ENCODE measurements around the gene SLC22A1.
"Not testable (repeated sequence)": the region's sequence is repeated elsewhere in the genome, so short reads cannot be mapped to it uniquely, and the experiment has no call there.

Gene SLC22A1

DNA sequence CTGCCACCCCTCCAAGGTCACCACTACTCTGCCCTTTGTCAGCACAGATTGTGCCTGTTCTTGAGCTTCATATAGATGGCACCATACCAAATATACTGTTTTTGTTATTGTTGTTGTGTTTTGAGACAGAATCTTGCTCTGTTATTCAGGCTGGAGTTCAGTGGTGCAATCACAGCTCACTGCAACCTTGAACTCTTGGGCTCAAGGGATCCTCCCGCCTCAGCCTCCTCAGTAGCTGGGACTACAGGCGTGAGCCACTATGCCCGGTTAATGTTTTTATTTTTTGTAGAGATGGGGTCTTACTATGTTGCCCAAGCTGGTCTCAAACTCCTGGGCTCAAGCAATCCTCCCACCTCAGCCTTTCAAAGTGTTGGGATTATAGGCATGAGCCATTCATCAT, 18.9 kb downstream of the SLC22A1 start:
- not testable (repeated sequence) for DNase-seq

DNA sequence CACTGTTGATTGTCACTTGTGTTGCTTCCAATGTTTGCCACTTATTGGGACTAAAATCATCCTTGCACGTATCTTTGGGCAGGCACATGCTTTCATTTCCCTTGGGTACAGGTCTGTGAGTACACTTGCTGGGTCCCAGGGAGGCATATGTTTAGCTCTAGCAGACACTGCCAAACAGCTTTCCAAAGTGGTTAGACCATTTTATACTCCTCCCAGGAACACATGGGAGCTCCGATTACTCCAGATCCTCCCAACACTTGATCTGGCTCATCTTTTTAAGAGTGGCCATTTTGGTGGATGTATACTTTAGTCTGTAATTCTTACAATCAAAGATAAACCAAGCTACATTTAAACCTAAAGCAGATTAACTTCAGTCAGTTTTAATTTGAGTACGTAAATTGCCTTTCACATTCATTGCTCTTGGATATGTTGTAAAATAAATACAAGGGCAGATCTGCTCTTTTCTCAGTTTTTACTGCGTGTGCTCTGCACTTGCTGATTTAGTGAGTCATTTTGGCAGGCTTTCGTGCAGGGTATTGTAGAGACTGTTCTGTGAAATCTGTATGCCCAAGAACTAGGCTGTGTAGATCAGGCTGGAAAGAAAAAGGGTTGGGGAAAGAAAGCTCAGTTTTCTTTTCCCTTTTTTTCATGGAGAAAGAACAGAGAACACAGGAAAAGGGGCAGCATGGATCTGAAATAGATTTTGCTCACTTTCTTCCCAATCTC, 19.5 kb downstream of the SLC22A1 start:
- no peak for DNase-seq

DNA sequence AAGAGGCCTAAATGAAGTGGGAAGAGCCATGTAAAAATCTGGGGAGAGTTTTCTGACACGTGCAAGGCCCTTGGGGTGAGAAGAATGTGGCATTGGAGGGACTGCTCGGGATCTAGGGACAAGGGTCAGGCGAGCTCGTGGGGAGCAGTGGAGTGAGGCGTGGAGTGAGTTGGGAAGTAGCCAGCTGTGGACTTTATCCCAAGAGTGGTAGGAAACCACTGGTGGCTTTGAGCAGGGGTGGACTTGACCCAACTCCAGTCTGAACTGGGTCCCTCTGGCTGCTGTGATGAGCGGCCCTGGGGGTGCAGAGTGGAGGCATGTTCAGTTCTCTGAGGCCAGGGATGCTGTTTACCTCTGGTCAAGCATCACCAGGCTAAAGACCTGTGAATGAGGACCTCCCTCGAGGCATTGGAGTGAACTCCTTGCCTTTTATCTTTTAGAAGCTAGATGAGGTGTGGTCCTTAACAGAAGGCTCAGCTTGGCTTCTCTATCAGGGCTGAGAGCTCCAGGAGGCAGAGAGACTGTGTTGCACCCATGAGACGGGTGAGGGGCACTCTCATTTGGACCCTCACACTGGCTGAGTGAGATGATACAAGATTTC, 20.6 kb downstream of the SLC22A1 start:
- DNase-seq, result no peak

DNA sequence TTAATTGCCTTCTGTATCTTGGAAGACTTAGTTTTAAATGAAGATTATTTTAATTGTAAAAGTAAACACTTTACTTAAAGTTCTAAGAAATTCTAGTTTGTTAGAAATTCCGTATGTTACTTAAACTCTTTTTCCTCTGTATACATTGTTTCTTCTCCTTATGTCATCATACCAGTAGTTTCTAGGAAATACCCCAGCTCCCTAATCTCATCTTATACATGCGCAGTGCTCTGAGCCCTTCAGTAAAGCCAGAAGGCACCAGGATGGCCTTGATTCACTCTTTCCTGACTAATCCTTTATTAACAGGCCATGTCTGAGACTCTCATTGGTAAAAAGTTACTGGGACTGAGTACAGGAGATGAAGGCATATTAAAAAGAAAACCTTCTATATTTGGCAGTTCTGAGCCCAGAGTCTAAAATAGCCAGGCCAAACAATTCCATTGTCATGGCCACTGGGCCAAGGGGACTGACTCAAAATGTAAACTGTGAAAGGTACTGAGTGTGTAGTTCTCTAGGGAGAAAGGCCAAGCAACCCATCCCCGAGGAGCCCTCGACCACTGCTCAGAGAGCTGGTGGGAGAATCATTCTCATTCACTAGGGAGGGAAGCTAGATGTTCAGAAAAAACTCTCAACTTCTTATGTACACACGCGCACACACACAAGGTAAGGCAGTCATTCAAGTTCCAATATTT, 25.0 kb downstream of the SLC22A1 start:
- no peak for DNase-seq

DNA sequence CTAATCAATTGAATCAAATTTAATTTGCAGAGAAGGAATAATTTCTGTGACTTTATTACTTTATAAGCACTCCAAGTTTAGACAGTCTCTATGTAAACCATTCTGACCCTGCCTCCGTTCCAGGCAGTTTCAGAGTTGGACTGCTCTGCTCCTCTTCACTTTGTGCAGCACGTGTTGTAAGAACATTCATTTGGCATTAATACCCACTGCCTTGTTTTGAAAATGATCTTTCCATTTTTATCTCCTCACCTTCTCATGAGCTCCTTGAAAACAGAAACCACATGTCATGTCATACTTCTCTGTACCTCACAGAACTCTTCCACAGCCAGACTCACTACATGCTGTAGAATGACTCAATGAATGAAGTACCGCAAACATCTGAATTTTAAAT, 25.5 kb downstream of the SLC22A1 start:
- no peak for DNase-seq

GRCh38 chr6:160154471-160154870, 32.9 kb downstream of the SLC22A1 start:
- DNase-seq, result no peak

GRCh38 chr6:160156842-160157241, 35.2 kb downstream of the SLC22A1 start:
- no peak for DNase-seq

GRCh38 chr6:160160450-160160849, 38.8 kb downstream of the SLC22A1 start:
- no peak for DNase-seq

GRCh38 chr6:160160929-160161646, 39.5 kb downstream of the SLC22A1 start:
- DNase-seq, result no peak

GRCh38 chr6:160161647-160161986, 40.0 kb downstream of the SLC22A1 start:
- no peak for DNase-seq

GRCh38 chr6:160162030-160162566, 40.5 kb downstream of the SLC22A1 start:
- no peak for DNase-seq

- DNase-seq, result no peak
Measured at GRCh38 chr6:160163425-160163824, 41.8 kb downstream of the SLC22A1 start.

DNA sequence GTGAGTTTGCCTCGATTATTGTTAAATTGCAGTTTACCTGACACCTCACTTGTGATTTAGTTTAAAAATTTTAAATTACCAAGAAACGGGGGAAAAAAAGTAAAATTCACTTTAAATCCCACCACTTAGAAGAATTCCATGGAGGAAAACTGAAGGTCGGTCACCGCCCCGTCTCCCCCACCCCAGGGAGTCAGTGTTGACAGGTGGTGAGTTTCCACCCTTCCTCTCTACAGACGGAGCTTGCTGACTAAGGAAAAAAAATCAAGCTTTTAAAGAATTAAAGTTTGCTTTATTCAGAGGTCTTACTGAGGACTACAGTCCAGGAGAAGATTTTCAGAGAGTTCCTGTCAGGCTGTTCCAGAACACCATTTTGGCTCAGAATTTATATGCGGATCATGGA, 42.3 kb downstream of the SLC22A1 start:
- DNase-seq, result no peak

DNA sequence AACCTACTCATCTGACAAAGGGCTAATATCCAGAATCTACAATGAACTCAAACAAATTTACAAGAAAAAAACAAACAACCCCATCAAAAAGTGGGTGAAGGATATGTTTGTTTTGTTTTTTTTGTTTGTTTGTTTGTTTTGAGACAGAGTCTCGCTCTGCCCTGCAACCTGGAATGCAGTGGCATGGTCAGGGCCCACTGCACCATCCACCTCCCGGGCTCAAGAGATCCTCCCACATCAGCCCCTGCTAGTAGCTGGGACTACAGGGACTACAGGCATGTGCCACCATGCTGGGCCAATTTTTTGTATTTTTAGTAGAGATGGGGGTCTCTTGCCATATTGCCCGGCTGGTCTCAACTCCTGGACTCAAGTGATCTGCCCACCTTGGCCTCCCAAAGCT, 44.3 kb downstream of the SLC22A1 start:
- DNase-seq, result not testable (repeated sequence)

DNA sequence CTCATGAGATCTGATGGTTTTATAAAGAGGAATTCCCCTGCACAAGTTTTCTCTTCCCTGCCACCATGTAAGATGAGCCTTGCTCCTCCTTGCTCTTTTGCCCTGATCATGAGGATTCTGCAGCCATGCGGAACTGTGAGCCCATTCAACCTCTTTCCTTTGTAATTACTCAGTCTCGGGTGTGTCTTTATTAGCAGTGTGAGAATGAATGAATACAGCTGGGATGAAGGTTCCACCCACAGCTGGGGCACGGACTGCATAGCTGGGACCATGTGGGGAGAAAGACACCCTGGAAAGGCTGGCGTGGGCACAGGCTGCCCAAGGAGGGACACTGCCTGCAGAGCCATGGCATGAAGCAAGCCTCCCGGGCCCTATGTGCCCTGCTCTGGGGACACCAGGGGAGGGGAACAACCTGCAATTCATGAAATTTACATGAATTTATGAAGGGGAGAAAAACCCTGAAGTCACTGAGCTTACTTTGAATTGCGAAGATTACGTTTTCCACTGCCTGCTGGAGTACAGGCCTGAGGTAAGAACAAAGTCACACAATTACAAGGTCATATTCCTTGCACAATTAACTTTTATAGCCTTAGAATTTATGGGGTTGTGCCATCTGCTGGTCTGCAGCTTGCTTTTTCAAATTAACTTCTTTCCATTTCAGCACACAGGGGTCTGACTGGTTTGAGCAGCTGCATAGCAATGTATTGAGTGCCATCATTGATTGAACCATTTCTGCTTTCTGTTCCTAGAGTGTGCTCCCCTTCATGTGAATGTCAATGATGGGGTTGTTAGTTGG, 46.2 kb downstream of the SLC22A1 start:
- no peak for DNase-seq

DNA sequence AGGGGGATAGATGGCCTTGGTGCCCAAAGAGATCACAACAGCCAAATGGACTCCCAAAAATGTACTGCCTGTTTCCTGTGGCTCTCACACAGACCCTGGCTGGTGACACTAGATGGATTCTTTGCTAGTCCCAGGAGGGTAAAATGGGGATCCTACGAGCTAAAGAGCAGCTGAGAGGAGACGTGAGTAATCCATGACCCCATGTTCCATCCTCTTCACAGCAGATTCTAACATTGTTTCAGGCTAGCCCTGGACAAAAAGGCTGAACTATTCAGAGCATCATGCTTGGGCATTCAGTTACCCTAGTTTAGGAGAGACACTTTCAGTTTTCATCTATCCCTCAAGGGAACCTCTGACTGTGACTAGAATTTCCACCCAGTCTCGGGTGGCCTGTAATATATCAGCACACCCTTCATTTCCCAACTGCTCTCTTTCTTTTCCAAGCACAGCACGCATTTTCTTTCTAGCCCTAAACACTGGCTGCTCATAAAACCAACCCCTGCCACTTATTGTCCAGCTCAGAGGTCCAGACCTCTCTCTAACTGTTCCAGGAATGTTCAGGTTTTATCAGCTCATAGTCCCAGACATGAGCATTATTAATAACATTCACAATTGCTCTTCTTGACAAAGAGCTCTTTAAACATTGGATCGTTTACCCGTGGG, 48.5 kb downstream of the SLC22A1 start:
- no peak for DNase-seq

- no peak for DNase-seq
Measured at GRCh38 chr6:160172704-160173103, 51.1 kb downstream of the SLC22A1 start.

DNA sequence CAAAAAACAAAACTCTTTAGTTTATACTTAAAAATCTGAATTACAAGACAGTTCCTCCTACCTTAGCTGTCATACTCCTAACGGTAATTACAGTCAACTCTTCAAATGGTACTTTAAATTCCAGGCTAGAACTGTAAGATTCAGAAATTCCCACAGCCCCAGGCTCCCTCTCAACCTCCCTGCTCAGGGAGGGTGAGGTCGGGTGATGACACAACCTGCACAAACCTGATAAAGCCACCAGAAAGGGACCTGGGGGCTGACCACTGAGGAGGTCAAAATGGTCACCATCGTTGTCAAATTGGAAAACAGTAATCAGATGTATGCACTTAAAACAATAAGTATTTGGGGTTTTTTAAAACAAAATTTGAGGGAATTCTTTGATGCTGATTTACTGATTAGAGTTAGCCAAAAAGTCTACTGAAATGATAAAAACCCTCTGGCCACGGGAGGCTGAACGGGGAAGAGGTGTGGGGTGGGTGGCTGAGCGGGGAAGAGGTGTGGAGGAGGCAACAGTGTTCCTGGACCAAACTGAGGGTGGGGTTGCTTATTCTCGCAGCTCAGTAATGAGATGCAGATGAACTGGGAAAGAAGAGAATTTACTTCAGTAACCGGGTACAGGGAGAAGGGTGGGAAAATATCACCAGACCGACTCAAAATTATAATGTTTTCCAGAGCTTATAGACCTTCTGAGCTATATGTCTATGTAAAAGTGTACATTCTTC, 52.4 kb downstream of the SLC22A1 start:
- no peak for DNase-seq

- no peak for DNase-seq
Measured at GRCh38 chr6:160174681-160175080, 53.1 kb downstream of the SLC22A1 start.

DNA sequence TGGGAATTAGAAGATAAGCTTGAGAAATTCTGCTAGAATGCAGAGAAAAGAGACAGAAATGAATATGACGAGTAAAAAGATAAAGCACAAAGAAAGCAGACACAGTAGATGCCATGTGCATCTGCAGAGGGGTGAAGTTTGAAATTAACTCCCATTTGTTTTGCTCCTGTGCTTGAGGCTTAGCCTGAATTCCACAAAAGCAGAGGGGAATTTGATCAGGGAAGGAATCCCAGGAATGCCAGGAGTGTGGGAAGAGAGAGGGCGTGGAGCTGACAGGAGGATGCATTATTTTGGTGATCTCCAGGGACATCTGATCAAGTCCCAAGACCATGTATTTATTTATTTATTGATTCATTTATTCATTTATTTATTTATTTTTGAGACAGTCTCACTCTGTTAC, 55.6 kb downstream of the SLC22A1 start:
- DNase-seq, result no peak

DNA sequence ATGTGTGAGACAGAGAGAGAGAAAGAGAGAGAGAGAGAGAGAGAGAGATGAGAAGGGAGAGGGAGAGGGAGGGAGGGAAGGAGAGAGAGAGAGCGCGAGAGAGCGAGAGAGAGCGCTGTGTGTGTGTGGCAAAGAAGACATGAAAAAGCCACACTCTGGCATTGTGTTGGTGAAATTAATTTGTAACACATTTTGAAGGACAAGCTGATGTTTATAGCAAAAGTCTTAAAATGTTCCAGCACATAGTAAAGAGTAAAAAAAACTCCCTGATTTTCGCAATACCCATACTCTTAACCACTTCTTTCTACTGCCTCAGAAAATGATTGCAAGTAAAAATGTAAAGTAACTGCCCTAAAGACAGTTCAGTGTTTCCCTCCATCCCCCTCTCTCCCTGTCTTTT, 56.7 kb downstream of the SLC22A1 start:
- no peak for DNase-seq

Data from DMS153 (cell line).